ENCODE measurements around the gene FOXO1. TPM values are rescaled to one million over a fixed set of nuclear protein-coding genes. Genes with fewer than 3 reads are reported as not detected.
A peak's percentile ranks its signal among the peaks of the same experiment; 100 is the strongest.

The FOXO1 gene
- total and polyA plus RNA-seq, 4 donors: 4.1 to 33.4 (median 19.3) TPM

DNA sequence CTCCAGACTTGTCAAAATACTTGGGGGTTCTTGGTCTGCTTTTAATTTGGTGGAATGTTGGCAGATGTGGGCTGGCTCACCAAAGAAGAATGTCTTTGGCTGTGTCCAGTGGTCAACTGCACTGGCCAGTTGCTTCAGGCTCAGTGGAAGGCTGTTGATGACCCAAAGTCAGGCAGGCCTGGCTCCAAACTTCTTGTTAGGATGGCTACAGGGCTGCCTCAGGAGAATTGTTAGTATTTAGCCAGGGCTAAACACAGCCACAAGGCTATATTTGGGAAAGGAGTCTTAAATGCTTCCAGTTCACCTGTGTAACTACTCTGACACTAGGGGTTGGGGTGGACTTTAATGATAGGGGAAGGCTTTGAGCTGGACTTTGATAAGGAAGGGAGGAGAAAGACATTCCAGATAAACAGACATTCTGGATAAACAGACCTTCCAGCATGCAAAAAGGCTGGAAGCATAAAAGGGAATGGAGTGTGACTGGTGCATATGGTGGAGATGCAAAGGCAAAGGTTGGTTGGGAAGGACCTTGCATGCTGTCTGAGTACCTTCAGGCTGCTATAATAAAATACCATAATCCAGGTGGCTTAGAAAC, 116.8 kb downstream of the FOXO1 start:
- ATAC-seq (ENCODE audit: low FRiP score) (peak; percentile 58), DNase-seq (peak in 1 of 2 donors; percentile 56)
- Histone ChIP-seq H3K27ac (ENCODE audit: low read depth in 1 of 2, low read length in 2 of 2) (peak overlapping the region in 1 of 2 donors; percentile 60), H3K27me3 (ENCODE audit: control insufficient read depth in 1 of 2, insufficient read depth in 2 of 2, low read length in 1 of 2) (no peaks in the 10 kb centered on the region), H3K4me3 (ENCODE audit: low read length in 2 of 2) (no peak overlapping the region), H3K36me3 (ENCODE audit: control insufficient read depth in 1 of 2, insufficient read depth in 2 of 2, low read length in 1 of 2) (no peaks in the 10 kb centered on the region), H3K4me1 (ENCODE audit: control insufficient read depth in 1 of 2, insufficient read depth in 2 of 2, low read length in 2 of 2) (peaks cover 3 to 11% of the 10 kb centered on the region in 2 donors), H3K9me3 (ENCODE audit: control insufficient read depth, low read length) (no peaks in the 10 kb centered on the region)
- intact Hi-C loops (cut with DNase I): no loop called here

DNA sequence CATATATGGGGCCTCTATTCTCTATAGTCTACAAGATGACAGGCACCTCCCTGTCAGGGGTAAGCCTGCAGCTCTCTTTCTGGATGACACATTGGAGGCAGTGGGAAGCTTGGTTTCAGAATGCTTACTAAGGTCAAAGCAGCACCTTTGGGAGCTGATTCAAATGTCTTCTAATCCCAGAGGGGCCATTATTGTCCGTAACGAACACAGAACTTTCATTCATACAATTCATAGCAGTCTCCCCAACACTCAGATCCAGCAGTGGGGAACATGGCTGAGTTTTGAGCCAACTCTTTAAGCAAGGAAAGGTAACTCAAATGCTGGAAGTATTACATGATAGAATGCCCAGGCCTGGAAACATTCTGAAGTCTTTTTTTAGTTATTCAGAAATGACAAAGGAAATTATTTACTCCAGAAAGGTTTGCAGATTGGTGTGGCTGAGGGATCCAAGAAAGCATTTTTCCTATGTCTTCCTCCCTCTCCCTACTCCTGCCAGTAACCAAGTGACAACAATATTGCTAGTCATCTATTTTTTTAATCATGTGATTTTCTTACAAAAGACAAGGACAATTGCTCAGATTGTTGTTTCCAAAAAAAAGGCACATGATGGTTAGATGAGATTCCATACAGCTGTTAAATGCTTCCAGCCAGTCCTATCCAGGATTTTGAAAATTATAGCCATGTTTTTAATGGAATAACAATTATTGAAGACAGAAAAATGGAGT, 118.7 kb downstream of the FOXO1 start:
- Histone ChIP-seq H3K27me3 (ENCODE audit: control insufficient read depth in 1 of 2, insufficient read depth in 2 of 2, low read length in 1 of 2) (no peaks in the 10 kb centered on the region), H3K9me3 (ENCODE audit: control insufficient read depth, low read length) (no peaks in the 10 kb centered on the region), H3K4me1 (ENCODE audit: control insufficient read depth in 1 of 2, insufficient read depth in 2 of 2, low read length in 2 of 2) (peaks cover 3 to 4% of the 10 kb centered on the region in 2 donors), H3K27ac (ENCODE audit: low read depth in 1 of 2, low read length in 2 of 2) (no peak overlapping the region), H3K4me3 (ENCODE audit: low read length in 2 of 2) (no peak overlapping the region), H3K36me3 (ENCODE audit: control insufficient read depth in 1 of 2, insufficient read depth in 2 of 2, low read length in 1 of 2) (no peaks in the 10 kb centered on the region)
- intact Hi-C loops (cut with DNase I): no loop called here
- WGBS, 2 donors: 23 to 46% methylated on average over 2 of the region's 2 CpGs
- ATAC-seq (ENCODE audit: low FRiP score) (no peak), DNase-seq (no peak)

DNA sequence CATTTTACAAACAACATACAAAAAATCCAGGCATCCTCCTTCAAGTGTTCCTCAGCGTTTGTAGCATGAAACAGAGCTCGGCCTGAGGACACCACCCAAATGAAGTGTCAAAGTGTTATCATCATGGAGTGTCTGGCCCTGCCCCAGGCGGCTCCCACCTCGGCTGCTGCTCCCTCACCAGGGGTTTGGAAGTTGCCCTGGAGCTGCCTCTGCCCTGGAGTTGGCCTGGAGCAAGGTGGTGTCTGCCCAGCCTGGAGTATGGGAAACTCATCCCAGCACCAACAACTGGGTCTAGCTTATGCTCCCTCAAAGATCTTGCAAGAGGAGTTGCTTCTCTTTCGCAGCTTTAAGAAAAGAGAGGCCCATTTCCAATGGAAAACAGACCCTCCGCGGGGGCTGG, 120.4 kb downstream of the FOXO1 start:
- ATAC-seq (ENCODE audit: low FRiP score) (no peak), DNase-seq (no peak)
- no peaks in the 10 kb centered on the region for H3K36me3 ChIP-seq (ENCODE audit: control insufficient read depth in 1 of 2, insufficient read depth in 2 of 2, low read length in 1 of 2)
- no peaks in the 10 kb centered on the region for H3K9me3 ChIP-seq (ENCODE audit: control insufficient read depth, low read length)
- peaks cover 3 to 4% of the 10 kb centered on the region in 2 donors for H3K4me1 ChIP-seq (ENCODE audit: control insufficient read depth in 1 of 2, insufficient read depth in 2 of 2, low read length in 2 of 2)
- H3K4me3 ChIP-seq (ENCODE audit: low read length in 2 of 2): no peak overlapping the region
- 91 to 92% methylated on average over 7 of the region's 7 CpGs for WGBS, 2 donors
- H3K27me3 ChIP-seq (ENCODE audit: control insufficient read depth in 1 of 2, insufficient read depth in 2 of 2, low read length in 1 of 2): no peaks in the 10 kb centered on the region
- intact Hi-C loops (cut with DNase I): no loop called here
- no peak overlapping the region for H3K27ac ChIP-seq (ENCODE audit: low read depth in 1 of 2, low read length in 2 of 2)

DNA sequence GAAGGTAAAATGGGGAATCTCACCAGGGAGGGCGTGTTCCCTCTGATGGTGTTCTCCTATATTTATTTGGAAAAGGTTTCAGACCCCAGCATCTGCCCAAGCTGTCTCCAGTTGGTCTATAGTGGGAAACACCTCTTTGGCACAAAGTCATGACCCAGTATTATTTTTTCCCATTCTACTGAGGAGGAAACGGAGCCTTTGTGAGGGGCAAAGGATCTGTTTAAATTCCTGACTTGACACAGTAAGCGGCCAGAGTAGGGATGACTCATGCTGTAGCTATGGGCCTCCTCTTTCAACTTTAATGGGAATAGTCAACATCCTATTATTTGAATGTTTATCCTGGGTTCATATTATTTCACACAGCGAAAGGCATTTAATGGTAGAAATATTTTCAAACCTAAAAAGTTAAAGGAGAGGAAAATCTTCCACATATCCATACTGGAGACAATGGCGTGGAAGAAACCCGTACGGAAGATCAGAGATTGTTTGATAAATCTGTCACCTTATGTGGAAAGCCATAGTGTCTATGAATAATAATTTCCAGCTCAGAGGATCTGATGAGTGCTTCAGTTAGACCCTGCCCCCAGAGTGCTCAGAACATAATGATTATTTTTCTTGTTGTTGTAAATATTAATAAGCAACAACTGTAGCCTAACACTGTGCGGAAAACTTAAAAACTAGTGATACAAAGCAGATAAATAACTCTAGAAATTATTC, 126.0 kb downstream of the FOXO1 start:
- no peaks in the 10 kb centered on the region for H3K27me3 ChIP-seq (ENCODE audit: control insufficient read depth in 1 of 2, insufficient read depth in 2 of 2, low read length in 1 of 2)
- ATAC-seq (ENCODE audit: low FRiP score) (no peak), DNase-seq (no peak)
- H3K27ac ChIP-seq (ENCODE audit: low read depth in 1 of 2, low read length in 2 of 2): peak overlapping the region in 1 of 2 donors; percentile 40
- peaks cover 3 to 4% of the 10 kb centered on the region in 2 donors for H3K4me1 ChIP-seq (ENCODE audit: control insufficient read depth in 1 of 2, insufficient read depth in 2 of 2, low read length in 2 of 2)
- intact Hi-C loops (cut with DNase I): no loop called here
- H3K36me3 ChIP-seq (ENCODE audit: control insufficient read depth in 1 of 2, insufficient read depth in 2 of 2, low read length in 1 of 2): no peaks in the 10 kb centered on the region
- 51 to 55% methylated on average over 8 of the region's 8 CpGs for WGBS, 2 donors
- H3K4me3 ChIP-seq (ENCODE audit: low read length in 2 of 2): no peak overlapping the region
- no peaks in the 10 kb centered on the region for H3K9me3 ChIP-seq (ENCODE audit: control insufficient read depth, low read length)

DNA sequence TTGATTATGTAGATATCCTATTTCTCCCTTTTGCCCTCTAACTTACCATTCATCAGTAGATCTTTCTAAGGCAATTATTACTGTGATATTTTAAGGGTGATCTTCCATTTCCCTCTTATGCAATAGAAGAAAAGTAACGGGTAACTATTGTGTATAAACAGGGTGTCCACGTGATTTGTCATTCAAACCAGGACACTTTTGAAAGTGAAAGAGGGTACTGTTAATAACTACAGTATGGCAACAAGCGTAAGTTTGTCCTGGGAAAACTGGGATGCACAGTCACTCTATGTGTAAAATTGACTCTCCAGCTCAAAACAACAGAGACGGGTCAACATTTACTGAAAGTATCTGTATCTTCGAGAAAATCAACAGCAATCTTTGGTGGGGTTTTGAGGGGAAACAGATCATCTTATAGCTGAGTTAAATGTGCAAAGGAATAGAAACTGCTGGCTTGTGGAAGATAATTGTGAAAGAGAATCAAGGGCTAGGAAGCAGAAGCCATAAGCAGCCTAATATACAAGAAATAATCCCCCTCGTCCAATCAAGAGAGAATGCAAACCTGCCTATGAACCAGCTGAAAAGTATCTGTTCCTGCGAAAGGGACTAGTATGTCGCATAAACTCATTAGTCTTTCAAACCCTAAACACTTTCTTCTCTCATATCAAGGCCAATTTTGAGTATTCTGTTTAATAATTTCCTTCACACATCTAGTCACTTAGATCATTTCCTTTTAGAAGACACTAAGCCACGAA, 126.7 kb downstream of the FOXO1 start:
- DNase-seq (no peak), ATAC-seq (ENCODE audit: low FRiP score) (no peak)
- no peaks in the 10 kb centered on the region for H3K9me3 ChIP-seq (ENCODE audit: control insufficient read depth, low read length)
- H3K4me1 ChIP-seq (ENCODE audit: control insufficient read depth in 1 of 2, insufficient read depth in 2 of 2, low read length in 2 of 2): peaks cover 3 to 4% of the 10 kb centered on the region in 2 donors
- H3K4me3 ChIP-seq (ENCODE audit: low read length in 2 of 2): no peak overlapping the region
- H3K36me3 ChIP-seq (ENCODE audit: control insufficient read depth in 1 of 2, insufficient read depth in 2 of 2, low read length in 1 of 2): no peaks in the 10 kb centered on the region
- H3K27ac ChIP-seq (ENCODE audit: low read depth in 1 of 2, low read length in 2 of 2): no peak overlapping the region
- intact Hi-C loops (cut with DNase I): no loop called here
- WGBS, 2 donors: 88% methylated on average over 9 of the region's 9 CpGs
- no peaks in the 10 kb centered on the region for H3K27me3 ChIP-seq (ENCODE audit: control insufficient read depth in 1 of 2, insufficient read depth in 2 of 2, low read length in 1 of 2)

DNA sequence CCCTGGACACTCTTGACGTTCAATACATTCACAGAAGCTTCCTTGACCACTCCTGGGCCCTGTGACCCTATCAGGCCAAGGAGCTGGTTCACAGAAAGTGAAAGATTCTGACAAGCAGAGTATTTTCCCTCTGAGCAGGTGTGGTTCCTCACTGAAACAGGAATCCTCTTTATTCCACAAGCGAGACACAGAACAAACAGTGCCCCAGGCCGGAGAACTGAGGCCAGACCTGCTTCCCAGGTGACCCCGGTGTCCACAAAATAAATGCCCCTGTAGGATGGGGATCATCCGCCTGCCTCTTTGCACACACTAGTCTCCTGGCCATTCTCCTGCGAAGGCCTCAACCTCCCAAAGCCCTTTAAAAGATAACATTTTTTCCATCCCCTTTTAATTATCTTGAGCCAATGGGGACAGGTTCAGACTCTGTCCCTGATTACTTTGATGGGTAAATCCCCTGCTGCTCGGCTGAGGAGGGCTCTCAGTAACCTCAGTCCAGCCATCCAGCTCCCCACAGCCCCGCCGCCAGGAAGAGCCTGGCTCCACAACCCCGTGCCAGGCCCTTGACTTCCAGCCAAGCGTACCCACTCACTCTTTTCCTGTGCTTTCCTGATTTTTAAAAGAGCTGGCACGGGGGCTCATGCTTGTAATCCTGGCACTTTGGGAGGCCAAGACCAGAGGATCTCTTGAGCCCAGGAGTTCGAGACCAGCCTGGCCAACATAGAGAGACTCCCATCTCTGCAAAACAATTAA, 129.1 kb downstream of the FOXO1 start:
- DNase-seq (no peak), ATAC-seq (ENCODE audit: low FRiP score) (no peak)
- H3K36me3 ChIP-seq (ENCODE audit: control insufficient read depth in 1 of 2, insufficient read depth in 2 of 2, low read length in 1 of 2): no peaks in the 10 kb centered on the region
- no peak overlapping the region for H3K27ac ChIP-seq (ENCODE audit: low read depth in 1 of 2, low read length in 2 of 2)
- no peaks in the 10 kb centered on the region for H3K27me3 ChIP-seq (ENCODE audit: control insufficient read depth in 1 of 2, insufficient read depth in 2 of 2, low read length in 1 of 2)
- 79 to 82% methylated on average over 13 of the region's 13 CpGs for WGBS, 2 donors
- no peaks in the 10 kb centered on the region for H3K9me3 ChIP-seq (ENCODE audit: control insufficient read depth, low read length)
- intact Hi-C loops (cut with DNase I): no loop called here
- no peak overlapping the region for H3K4me3 ChIP-seq (ENCODE audit: low read length in 2 of 2)
- peaks cover 3 to 4% of the 10 kb centered on the region in 2 donors for H3K4me1 ChIP-seq (ENCODE audit: control insufficient read depth in 1 of 2, insufficient read depth in 2 of 2, low read length in 2 of 2)

DNA sequence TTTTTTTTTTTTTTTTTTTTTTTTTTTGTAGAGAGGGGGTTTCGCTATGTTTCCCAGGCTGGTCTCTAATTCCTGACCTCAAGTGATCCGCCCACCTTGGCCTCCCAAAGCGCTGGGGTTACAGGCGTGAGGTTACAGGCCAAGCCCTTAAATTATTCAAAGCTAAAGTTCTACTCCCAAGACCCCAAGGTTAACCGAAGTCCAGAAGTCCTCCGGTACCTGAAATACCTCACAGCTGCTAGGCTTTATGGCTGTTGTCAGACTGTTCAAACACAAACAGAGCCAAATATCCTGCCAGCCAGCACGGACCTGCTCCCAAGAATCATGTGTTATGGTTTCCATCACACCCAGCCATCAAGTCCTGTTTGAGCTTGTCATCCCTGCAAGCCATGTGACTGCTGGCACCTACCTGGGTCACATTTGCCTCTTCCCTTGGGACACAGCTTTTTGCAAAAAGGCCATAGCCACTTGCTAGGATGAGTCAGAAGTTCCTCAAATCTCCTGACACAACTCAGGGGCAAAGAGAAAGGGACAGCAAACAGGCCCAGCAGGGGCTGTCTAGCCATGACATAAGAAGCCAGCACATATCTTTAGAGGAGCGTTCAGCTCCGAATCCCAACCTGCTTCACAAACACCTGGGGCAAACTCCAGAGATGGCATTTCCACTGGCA, 129.9 kb downstream of the FOXO1 start:
- H3K27me3 ChIP-seq (ENCODE audit: control insufficient read depth in 1 of 2, insufficient read depth in 2 of 2, low read length in 1 of 2): no peaks in the 10 kb centered on the region
- peaks cover 3 to 4% of the 10 kb centered on the region in 2 donors for H3K4me1 ChIP-seq (ENCODE audit: control insufficient read depth in 1 of 2, insufficient read depth in 2 of 2, low read length in 2 of 2)
- intact Hi-C loops (cut with DNase I): no loop called here
- no peak overlapping the region for H3K27ac ChIP-seq (ENCODE audit: low read depth in 1 of 2, low read length in 2 of 2)
- DNase-seq (no peak), ATAC-seq (ENCODE audit: low FRiP score) (peak; percentile 28)
- WGBS, 2 donors: 71 to 73% methylated on average over 9 of the region's 9 CpGs
- H3K4me3 ChIP-seq (ENCODE audit: low read length in 2 of 2): no peak overlapping the region
- no peaks in the 10 kb centered on the region for H3K36me3 ChIP-seq (ENCODE audit: control insufficient read depth in 1 of 2, insufficient read depth in 2 of 2, low read length in 1 of 2)
- no peaks in the 10 kb centered on the region for H3K9me3 ChIP-seq (ENCODE audit: control insufficient read depth, low read length)

All from aorta (tissue), 5 donors.